Pancreas (tissue), 10 donors: Measurements from ENCODE around the gene SHISA7. TPM values are rescaled to one million over a fixed set of nuclear protein-coding genes. Genes with fewer than 3 reads are reported as not detected.

Source experiments
- ATAC-seq, 4 donors: fragments of 200-7000 bp; cut with Tn5 transposase; one replicate each; pipeline versions ENCODE4 v1.8.0 to v1.9.1; 2020; ENCODE audit warnings: mild to moderate bottlenecking in 4 of 4, moderate library complexity in 4 of 4
- DNase-seq, 6 donors: peaks; one replicate each; pipeline ENCODE4 v3.0.0-alpha.2; 2020
- FAIRE-seq: peaks from 2 replicates; lab custom pipeline; 2012; peaks lifted over from hg19 to GRCh38; lab: Jason Lieb, UNC
- H3K27ac ChIP-seq, 4 donors: fragments of 200-600 bp; sonication (generic); 1 replicate in 3 of 4; 2 replicates in 1 of 4; pipeline versions ENCODE4 v1.5.0 to v1.8.0; 2020
- H3K27me3 ChIP-seq, 4 donors: fragments of 200-600 bp; one replicate each; pipeline ENCODE4 v1.8.0; 2021
- H3K36me3 ChIP-seq, 3 donors: fragments of 200-600 bp; sonication (generic) in 1 of 3; one replicate each; pipeline versions ENCODE4 v1.5.0 to v1.8.0; 2020 to 2021
- H3K4me1 ChIP-seq, 3 donors: fragments of 200-600 bp; one replicate each; pipeline ENCODE4 v1.8.0; 2021
- H3K4me3 ChIP-seq, 4 donors: fragments of 200-600 bp; sonication (generic) in 2 of 4; one replicate each; pipeline versions ENCODE4 v1.5.0 to v1.8.0; 2020 to 2021
- H3K9me3 ChIP-seq, 4 donors: fragments of 200-600 bp; one replicate each; pipeline ENCODE4 v1.8.0; 2021
- WGBS, 2 donors: extraction: QIAGEN DNeasy Blood & Tissue Kit; methylation state at CpG; one replicate each; pipeline ENCODE4 v1.1.7; 2013; 5-methylcytosine and 5-hydroxymethylcytosine counted together
- intact Hi-C, 3 donors: fragments of 100-400 bp; cut with DNase I; formaldehyde crosslinking; loops; one replicate each; pipeline versions ENCODE4 v1.11.1 to v1.14.2; 2022
- polyA plus RNA-seq, 2 donors: library from polyadenylated mRNA; stranded (reverse); fragments of 200-250 nt; gene quantifications; one replicate each; pipeline ENCODE4 v1.2.3, GENCODE V29; 2013
- total RNA-seq, 6 donors: library from RNA; stranded (reverse); fragmentation: NEBNext Ultra II Directional in 4 of 6; extraction: Animal tissue kit (Norgen Biotek cat#: 25700) in 4 of 6; gene quantifications; one replicate each; pipeline versions ENCODE4 v1.2.1 to v1.2.4, GENCODE V29; 2021 to 2023
- TF ChIP-seq, protein P1 (sequence below), 4 donors: fragments of 200-600 bp; sonication (generic) in 3 of 4; IDR thresholded peaks; one replicate each; pipeline versions ENCODE4 v1.5.0 to v1.8.0; 2021; ENCODE audit warnings: antibody characterized with exemption in 4 of 4
- donor health status: healthy with polysubstance abuse.
- donor health status: DM: no; HTN: no; CAD: no; lungs with moderate emphysema.
- donor health status: DM: no; HTN: no; CAD: no.
- donor health status: control.
- donor health status: control.
- donor health status: Bipolar disorder and iron deficiency.
- donor health status: DM: yes; HTN: yes; CAD: no.
- donor health status: DM: no; HTN: no; CAD: no.
- donor health status: DM: no; HTN: no; CAD: no.
- donor health status: DM: yes; HTN: yes; CAD: no.

The SHISA7 gene
- total and polyA plus RNA-seq, 8 donors, result 0.04 to 0.33 (median 0.06) TPM; not detected in 3

DNA sequence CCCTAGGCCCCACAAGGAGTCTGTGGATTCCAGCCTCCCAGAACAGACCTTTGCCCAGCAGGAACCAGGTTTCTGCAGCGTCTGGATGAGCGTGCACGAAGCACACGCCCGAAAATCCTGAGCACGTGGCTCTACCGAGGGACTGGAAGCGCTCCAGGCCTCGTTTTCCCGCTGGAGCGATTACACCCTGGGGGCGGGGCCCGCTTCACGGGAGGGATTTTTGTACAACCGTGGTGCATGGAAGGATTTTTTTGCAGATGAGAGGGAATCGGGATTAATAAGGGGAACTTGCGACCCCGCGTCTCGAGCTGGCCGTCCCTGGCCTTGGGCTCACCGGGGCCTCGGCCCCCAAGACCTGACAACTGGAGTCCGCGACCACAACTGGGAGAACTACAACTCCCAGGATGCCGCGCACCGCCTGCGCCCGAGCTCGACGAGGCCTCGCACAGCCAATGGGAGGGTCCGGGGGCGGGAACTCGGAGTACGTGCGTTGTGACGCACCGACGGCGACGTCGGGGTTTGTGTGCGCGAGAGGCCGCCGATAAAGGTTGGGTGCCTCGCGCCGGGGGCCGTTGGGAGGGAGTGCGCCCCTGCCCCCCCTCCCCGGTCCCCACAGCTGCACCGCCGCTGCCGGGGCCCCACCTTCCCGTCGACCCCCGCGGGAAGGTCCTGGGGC, 33.1 kb upstream of the SHISA7 start, which contains the start of gene ZNF628:
Gene ZNF628 (plus strand): TSS at position 518 of the 676 bp plus-strand sequence. CDS start 3,294 bp downstream, outside the sequence.
- DNase-seq (peak; percentile 97 to 99 (median 99)), ATAC-seq (peak; percentile 93 to 97 (median 94)), FAIRE-seq (no peak)
- WGBS, 2 donors, result 1 to 3% methylated on average over 28 to 61 of the region's 61 CpGs
- Histone ChIP-seq H3K27me3 (no peaks in the 10 kb centered on the region), H3K4me3 (peak within 1 kb of the TSS; percentile 32 to 59 (median 52)), H3K9me3 (no peaks in the 10 kb centered on the region), H3K36me3 (no peaks in the 10 kb centered on the region), H3K4me1 (peaks cover 9 to 19% (median 19%) of the 10 kb centered on the region in 3 donors), H3K27ac (peak within 1 kb of the TSS; percentile 82 to 94 (median 90))
- intact Hi-C loops, result no loop called here
- TF ChIP-seq, protein P1, sequence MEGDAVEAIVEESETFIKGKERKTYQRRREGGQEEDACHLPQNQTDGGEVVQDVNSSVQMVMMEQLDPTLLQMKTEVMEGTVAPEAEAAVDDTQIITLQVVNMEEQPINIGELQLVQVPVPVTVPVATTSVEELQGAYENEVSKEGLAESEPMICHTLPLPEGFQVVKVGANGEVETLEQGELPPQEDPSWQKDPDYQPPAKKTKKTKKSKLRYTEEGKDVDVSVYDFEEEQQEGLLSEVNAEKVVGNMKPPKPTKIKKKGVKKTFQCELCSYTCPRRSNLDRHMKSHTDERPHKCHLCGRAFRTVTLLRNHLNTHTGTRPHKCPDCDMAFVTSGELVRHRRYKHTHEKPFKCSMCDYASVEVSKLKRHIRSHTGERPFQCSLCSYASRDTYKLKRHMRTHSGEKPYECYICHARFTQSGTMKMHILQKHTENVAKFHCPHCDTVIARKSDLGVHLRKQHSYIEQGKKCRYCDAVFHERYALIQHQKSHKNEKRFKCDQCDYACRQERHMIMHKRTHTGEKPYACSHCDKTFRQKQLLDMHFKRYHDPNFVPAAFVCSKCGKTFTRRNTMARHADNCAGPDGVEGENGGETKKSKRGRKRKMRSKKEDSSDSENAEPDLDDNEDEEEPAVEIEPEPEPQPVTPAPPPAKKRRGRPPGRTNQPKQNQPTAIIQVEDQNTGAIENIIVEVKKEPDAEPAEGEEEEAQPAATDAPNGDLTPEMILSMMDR (IDR thresholded peaks at IDR 0.05), result no peak

GRCh38 chr19:55474269-55475265, 31.5 kb upstream of the SHISA7 start:
- Histone ChIP-seq H3K27me3 (no peaks in the 10 kb centered on the region), H3K9me3 (no peaks in the 10 kb centered on the region), H3K36me3 (no peaks in the 10 kb centered on the region), H3K27ac (no peak overlapping the region), H3K4me1 (peaks cover 9 to 19% (median 19%) of the 10 kb centered on the region in 3 donors), H3K4me3 (no peak overlapping the region)
- WGBS, 2 donors, result 83 to 84% methylated on average over 19 of the region's 19 CpGs
- ATAC-seq (no peak), DNase-seq (peak in 1 of 6 donors; percentile 17), FAIRE-seq (no peak)
- intact Hi-C loops, result no loop called here
- TF ChIP-seq, protein P1 (IDR thresholded peaks at IDR 0.05), result no peak

DNA sequence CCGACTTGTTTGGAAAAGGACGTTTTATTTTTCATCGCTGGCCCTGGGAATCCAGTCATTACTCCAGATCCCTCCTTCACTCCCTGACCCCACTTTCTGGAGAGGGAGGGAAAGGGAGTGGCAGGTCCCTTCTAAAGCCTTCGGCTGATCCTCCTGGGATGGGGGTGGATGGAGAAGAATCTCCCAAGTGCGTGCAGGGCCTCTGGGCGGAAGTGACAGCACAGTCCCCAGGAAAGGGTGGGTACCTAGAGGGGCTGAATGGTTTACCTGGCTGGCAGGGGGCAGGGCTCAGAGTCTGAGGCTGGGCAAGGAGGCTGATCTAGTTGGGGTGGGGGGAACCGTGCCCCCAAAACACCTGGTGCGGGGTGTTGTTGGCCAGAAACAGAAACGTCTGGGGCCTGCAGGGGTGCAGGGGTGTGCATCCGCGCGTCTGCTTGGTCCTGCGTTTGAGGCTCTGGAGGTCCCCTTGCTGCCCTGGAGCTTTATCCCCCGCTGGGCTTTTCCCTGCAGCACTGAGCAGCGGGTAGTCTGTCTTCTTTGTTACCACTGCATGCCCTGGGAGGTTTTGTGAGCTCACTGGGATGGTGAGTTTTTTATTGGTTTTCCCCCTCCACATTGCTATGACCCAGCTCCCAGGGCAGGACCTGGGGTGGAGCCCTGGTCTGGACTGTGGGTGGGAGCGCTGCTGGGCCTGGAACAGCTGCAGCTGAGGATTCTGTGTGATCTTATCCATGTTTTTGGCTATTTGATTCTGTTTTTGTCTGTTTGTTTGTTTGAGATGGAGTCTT, 30.3 kb upstream of the SHISA7 start:
- no peaks in the 10 kb centered on the region for H3K36me3 ChIP-seq
- H3K9me3 ChIP-seq, result no peaks in the 10 kb centered on the region
- DNase-seq, result peak in 2 of 6 donors; percentile 17 to 39
- ATAC-seq, result no peak
- WGBS, 2 donors, result 58 to 72% methylated on average over 13 to 16 of the region's 16 CpGs
- H3K4me1 ChIP-seq, result peaks cover 0 to 18% (median 10%) of the 10 kb centered on the region in 3 donors
- FAIRE-seq, result no peak
- H3K27me3 ChIP-seq, result no peaks in the 10 kb centered on the region
- no peak overlapping the region for H3K27ac ChIP-seq
- no peak overlapping the region for H3K4me3 ChIP-seq
- TF ChIP-seq, protein P1 (IDR thresholded peaks at IDR 0.05), result no peak
- intact Hi-C loops, result no loop called here

DNA sequence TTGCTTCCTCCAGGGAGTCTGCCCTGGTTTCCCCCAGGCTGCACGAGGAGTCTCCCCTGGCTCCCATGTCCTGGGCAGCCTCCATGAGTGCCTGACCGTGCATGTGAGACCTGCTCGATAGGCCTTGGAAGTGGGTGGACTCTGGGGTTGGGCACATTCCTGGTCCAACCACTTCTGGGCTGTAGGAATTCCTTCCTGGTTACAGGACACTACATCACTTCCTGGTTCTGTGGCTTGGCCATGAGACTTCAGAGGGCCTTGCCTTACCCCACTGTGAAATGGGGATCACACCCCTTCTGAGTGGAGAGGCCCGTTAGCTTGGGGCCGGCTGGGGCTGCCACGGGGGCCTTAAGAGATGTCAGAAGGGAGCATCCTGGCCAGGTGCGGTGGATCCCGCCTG, 29.4 kb upstream of the SHISA7 start:
- WGBS, 2 donors, result 61 to 68% methylated on average over 8 of the region's 8 CpGs
- intact Hi-C loops, result no loop called here
- H3K4me1 ChIP-seq, result peaks cover 0 to 8% (median under 1%) of the 10 kb centered on the region in 3 donors
- H3K9me3 ChIP-seq, result no peaks in the 10 kb centered on the region
- TF ChIP-seq, protein P1 (IDR thresholded peaks at IDR 0.05), result no peak
- ATAC-seq (no peak), DNase-seq (peak in 1 of 6 donors; percentile 13), FAIRE-seq (no peak)
- H3K27ac ChIP-seq, result no peak overlapping the region
- no peaks in the 10 kb centered on the region for H3K27me3 ChIP-seq
- no peaks in the 10 kb centered on the region for H3K36me3 ChIP-seq
- no peak overlapping the region for H3K4me3 ChIP-seq
